GM19395 (cell line): ENCODE measurements around the gene LIMK2.

Experiments used
- ATAC-seq: cut with Tn5 transposase; IDR thresholded peaks from one replicate; pipeline ENCODE4 v1.9.1; 2021; ENCODE audit warnings: mild to moderate bottlenecking, moderate library complexity; ENCODE audit not compliant: unreplicated experiment

LIMK2 gene

DNA sequence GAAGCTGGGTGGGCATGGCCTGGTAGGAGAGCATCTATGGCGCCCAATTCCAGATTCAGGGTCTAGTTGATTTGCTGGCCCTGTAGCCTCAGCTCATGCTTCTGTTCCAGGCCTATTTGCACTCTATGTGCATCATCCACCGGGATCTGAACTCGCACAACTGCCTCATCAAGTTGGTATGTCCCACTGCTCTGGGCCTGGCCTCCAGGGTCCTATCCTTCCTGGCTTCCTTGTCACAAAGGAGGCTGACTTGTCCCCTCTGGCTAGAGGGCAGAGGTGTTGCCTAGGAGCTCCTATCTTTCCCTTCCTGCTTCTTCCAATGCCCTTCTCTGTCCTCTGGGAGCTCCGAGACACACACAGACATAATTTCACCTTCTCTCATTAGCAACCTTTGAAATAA, 58.9 kb downstream of the LIMK2 start:
- no peak for ATAC-seq

DNA sequence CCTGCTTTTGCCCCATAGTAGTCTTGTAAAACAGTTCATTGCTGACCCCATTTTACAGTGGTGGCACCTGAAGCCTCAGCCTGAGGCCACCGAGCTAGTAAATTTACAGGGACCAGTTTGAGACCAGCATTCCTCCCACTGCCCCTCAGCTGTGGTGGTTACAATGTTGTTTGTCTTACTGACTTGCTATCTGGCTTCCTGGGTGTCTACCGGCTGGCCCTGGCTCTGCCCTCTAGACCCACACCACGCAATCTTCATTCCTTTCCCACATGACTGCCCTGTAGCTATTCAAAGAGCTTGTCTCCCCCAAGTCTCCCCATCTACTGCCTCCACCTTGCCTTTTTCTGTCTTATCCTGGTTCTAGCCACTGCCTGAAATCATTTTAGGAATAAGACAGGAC, 59.4 kb downstream of the LIMK2 start:
- no peak for ATAC-seq

DNA sequence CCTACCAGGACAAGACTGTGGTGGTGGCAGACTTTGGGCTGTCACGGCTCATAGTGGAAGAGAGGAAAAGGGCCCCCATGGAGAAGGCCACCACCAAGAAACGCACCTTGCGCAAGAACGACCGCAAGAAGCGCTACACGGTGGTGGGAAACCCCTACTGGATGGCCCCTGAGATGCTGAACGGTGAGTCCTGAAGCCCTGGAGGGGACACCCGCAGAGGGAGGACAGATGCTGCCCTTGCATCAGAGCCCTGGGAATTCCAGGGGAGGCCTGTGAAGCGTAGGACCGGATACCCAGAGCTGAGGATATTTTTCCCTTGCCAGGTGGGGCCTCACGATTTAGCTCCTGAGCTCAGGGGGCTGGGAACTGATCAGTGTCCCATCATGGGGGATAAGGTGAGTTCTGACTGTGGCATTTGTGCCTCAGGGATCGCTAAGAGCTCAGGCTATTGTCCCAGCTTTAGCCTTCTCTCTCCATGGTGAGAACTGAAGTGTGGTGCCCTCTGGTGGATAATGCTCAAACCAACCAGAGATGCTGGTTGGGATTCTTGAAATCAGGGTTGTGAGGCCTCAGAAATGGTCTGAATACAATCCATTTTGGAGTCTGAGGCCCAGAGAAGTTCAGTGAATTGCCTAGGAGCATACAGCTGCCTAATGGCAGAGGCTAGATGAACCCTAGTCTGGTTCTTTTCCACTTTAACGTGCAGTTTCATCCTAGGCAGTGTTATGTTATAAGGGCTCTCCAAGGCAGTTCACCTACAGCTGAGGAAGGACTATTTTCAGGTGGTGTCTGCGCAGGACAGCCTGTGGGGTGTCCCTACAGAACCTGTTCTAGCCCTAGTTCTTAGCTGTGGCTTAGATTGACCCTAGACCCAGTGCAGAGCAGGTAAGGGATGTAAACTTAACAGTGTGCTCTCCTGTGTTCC, 60.7 kb downstream of the LIMK2 start:
- ATAC-seq = no peak

DNA sequence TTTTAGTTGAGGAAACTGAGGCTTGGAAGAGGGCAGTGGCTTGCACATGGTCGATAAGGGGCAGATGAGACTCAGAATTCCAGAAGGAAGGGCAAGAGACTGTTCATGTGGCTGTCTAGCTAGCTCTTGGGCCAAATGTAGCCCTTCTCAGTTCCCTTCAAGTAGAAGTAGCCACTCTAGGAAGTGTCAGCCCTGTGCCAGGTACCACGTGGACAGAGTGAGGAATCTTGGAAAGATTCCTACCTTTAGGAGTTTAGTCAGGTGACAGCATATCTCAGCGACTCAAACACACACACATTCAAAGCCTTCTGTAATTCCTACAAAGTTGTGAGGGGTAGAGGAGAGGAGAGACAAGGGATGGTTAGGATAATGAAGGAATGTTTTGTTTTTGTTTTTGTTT, 61.9 kb downstream of the LIMK2 start:
- no peak for ATAC-seq

DNA sequence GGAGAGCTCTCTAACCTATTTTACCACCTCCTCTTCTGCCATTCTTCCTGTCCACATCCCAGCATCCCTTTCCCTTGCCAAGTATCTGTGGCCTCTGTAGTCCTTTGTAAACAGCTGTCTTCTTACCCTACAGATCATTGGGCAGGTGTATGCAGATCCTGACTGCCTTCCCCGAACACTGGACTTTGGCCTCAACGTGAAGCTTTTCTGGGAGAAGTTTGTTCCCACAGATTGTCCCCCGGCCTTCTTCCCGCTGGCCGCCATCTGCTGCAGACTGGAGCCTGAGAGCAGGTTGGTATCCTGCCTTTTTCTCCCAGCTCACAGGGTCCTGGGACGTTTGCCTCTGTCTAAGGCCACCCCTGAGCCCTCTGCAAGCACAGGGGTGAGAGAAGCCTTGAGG, 62.9 kb downstream of the LIMK2 start:
- ATAC-seq = no peak

DNA sequence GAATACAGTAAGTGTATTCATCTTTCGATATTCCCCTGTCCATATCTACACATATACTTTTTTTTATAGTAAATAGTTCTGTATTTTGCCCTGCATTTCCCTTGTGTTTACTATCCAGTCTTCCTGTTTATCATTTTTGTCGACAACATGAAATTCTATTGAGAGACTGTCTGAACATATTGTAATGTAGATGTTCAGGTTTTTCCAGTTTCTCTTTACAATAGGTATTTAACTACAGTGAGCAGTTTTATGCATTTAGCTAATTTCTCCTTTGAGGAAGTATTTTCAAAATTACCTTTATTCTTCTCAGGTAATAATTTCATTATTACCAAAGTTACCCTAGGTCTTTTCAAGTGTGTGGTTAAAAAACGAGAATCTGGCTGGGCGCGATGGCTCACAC, 63.5 kb downstream of the LIMK2 start:
- ATAC-seq = no peak

DNA sequence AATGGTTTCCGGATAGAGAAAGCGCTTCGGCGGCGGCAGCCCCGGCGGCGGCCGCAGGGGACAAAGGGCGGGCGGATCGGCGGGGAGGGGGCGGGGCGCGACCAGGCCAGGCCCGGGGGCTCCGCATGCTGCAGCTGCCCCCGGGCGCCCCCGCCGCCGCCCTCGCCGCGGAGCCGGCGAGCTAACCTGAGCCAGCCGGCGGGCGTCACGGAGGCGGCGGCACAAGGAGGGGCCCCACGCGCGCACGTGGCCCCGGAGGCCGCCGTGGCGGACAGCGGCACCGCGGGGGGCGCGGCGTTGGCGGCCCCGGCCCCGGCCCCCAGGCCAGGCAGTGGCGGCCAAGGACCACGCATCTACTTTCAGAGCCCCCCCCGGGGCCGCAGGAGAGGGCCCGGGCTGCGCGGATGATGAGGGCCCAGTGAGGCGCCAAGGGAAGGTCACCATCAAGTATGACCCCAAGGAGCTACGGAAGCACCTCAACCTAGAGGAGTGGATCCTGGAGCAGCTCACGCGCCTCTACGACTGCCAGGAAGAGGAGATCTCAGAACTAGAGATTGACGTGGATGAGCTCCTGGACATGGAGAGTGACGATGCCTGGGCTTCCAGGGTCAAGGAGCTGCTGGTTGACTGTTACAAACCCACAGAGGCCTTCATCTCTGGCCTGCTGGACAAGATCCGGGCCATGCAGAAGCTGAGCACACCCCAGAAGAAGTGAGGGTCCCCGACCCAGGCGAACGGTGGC, 64.5 kb downstream of the LIMK2 start:
- no peak for ATAC-seq

DNA sequence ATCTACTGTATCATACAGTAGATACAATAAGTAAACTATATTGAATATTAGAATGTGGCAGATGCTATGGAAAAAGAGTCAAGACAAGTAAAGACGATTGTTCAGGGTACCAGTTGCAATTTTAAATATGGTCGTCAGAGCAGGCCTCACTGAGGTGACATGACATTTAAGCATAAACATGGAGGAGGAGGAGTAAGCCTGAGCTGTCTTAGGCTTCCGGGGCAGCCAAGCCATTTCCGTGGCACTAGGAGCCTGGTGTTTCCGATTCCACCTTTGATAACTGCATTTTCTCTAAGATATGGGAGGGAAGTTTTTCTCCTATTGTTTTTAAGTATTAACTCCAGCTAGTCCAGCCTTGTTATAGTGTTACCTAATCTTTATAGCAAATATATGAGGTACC, 65.6 kb downstream of the LIMK2 start:
- no peak for ATAC-seq

DNA sequence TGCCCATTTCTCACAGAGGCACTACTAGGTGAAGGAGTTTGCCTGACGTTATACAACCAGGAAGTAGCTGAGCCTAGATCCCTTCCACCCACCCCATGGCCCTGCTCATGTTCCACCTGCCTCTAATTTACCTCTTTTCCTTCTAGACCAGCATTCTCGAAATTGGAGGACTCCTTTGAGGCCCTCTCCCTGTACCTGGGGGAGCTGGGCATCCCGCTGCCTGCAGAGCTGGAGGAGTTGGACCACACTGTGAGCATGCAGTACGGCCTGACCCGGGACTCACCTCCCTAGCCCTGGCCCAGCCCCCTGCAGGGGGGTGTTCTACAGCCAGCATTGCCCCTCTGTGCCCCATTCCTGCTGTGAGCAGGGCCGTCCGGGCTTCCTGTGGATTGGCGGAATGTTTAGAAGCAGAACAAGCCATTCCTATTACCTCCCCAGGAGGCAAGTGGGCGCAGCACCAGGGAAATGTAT, 66.1 kb downstream of the LIMK2 start:
- no peak for ATAC-seq

DNA sequence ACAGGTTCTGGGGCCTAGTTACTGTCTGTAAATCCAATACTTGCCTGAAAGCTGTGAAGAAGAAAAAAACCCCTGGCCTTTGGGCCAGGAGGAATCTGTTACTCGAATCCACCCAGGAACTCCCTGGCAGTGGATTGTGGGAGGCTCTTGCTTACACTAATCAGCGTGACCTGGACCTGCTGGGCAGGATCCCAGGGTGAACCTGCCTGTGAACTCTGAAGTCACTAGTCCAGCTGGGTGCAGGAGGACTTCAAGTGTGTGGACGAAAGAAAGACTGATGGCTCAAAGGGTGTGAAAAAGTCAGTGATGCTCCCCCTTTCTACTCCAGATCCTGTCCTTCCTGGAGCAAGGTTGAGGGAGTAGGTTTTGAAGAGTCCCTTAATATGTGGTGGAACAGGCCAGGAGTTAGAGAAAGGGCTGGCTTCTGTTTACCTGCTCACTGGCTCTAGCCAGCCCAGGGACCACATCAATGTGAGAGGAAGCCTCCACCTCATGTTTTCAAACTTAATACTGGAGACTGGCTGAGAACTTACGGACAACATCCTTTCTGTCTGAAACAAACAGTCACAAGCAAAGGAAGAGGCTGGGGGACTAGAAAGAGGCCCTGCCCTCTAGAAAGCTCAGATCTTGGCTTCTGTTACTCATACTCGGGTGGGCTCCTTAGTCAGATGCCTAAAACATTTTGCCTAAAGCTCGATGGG, 66.7 kb downstream of the LIMK2 start:
- no peak for ATAC-seq

DNA sequence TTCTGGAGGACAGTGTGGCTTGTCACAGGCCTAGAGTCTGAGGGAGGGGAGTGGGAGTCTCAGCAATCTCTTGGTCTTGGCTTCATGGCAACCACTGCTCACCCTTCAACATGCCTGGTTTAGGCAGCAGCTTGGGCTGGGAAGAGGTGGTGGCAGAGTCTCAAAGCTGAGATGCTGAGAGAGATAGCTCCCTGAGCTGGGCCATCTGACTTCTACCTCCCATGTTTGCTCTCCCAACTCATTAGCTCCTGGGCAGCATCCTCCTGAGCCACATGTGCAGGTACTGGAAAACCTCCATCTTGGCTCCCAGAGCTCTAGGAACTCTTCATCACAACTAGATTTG, 67.2 kb downstream of the LIMK2 start:
- no peak for ATAC-seq

DNA sequence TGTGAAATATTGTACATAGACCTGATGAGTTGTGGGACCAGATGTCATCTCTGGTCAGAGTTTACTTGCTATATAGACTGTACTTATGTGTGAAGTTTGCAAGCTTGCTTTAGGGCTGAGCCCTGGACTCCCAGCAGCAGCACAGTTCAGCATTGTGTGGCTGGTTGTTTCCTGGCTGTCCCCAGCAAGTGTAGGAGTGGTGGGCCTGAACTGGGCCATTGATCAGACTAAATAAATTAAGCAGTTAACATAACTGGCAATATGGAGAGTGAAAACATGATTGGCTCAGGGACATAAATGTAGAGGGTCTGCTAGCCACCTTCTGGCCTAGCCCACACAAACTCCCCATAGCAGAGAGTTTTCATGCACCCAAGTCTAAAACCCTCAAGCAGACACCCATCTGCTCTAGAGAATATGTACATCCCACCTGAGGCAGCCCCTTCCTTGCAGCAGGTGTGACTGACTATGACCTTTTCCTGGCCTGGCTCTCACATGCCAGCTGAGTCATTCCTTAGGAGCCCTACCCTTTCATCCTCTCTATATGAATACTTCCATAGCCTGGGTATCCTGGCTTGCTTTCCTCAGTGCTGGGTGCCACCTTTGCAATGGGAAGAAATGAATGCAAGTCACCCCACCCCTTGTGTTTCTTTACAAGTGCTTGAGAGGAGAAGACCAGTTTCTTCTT, 67.9 kb downstream of the LIMK2 start:
- ATAC-seq = no peak

DNA sequence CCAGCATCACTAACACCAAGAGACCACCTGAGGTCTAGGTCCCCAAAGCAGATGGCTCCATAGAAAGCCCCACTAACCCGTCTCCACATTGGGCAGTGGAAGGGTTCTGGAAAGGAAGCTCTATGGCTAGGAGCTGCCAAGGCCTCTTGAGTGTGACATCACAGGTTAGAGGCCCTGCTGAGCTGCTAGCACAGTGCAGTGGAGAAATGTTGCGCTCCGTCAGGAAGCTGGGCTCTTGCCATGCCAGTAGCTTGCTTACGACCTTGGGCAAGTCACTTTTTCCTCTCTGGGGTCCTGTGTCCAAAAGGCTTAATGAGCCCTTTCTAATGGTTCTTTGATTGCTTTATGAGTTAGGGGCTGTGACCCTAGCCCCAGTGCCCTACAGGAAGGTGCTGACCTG, 69.6 kb downstream of the LIMK2 start:
- ATAC-seq = no peak

DNA sequence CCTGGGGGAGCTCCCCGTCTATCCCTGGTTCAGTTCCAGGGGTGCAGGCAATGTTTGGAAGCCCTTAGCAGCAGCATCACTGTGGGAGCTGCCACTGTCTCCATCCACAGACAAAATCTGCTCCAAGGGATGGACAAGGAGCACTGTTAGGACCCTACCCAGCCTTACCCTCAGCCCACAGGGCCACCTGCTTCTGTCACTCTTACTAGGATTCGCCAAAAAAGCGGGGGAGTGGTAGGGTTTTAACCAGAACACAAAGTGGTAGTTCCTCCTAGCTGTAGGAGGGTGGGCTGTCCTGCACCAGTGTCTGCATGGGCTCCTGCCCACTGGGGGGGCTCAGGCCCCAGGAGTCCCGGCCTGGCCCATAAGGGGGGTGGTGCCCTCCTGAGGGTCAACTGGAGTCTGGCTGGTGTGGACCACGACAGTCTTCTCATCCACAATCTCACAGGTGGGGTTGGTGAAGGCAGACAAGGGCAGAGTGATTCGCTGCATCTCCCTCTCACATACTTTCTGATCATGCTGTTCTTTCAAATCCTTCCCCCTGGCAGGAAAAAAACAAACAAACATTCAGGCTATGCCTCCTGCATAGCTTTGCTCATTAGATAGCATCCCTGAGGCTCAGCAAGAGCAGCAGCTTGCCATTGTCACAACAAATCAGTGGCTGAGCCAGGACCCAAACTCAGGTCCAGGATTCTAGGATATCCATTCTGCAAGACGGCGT, 70.8 kb downstream of the LIMK2 start:
- no peak for ATAC-seq

DNA sequence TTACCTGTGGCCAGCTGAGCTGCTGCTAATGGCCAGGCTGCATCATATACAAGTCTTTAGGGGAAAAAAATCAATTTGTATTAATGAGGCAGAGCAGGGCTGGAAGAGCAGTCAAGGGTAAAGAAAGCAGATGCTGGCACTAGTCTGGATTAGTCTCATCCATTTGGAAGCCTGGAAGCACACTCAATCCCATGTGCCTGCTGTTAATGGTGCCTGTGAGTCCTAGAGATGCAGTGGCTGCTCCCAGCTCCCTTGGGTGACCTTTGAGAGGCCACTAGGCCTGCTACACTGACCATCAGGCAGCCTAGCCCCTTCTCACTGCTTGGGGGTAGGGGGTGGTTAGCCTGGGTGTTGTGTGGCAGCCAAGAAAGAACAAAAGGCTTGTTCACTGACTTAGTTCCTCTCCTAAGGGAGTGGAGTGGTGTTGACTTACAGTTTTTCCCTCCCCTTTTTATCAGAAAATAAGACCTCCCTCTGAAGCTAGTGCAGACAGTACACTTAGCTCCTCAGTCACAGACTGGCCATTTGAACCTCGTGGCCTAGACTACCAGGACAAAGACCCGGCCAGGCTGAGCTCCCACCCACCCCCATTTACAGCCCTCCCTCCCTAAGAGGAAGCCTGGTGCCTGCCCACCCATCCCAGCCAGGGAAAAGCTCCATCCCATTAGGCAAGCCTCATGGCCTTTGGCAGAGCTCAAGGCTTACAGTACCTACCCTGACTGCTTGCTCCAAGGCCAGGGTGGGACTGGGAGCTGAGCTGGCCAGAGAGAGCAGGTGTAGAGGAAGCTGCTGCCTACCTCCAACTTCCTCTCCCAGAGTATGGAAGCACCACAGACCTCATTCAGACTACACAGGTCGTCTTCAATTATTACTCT, 72.4 kb downstream of the LIMK2 start:
- ATAC-seq = no peak

DNA sequence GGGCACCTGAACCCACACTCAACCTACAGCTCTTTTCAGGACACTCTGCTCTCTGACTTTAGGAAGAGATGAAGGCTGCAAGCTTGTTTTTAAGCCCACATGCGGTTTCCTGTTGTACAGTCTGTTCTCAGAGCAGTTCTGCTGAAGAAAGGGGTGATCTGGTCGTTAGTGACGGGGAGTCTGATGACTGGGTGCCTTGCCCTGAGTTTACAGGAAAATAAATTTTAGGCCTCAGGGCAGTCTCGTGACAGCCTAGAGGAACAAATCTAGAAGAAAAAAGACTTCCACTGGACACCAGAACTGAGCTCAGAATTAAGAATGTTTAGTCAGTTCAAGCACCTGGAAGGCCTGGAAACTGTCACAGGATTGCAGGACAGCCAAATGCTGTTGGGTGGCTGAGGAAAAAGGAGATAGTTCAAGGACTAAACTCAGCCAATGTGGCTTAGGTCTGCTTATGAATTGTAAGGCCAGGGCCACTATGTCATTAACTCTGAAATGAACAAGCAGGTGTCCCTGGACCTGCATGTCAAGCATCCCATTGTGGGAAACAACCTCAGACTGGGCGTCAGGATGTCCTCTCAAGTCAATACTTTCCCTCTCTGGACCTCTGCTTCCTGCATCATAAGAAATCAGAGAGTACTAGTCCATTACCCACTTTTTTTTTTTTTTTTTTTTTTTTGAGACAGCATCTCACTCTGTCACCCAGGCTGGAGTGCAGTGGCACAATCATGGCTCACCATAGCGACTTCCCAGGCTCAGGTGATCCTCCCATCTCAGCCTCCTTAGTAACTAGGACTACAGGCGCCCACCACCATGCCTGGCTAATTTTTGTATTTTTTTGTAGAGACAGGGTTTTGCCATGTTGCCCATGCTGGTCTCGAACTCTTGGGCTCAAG, 74.5 kb downstream of the LIMK2 start:
- ATAC-seq = no peak

DNA sequence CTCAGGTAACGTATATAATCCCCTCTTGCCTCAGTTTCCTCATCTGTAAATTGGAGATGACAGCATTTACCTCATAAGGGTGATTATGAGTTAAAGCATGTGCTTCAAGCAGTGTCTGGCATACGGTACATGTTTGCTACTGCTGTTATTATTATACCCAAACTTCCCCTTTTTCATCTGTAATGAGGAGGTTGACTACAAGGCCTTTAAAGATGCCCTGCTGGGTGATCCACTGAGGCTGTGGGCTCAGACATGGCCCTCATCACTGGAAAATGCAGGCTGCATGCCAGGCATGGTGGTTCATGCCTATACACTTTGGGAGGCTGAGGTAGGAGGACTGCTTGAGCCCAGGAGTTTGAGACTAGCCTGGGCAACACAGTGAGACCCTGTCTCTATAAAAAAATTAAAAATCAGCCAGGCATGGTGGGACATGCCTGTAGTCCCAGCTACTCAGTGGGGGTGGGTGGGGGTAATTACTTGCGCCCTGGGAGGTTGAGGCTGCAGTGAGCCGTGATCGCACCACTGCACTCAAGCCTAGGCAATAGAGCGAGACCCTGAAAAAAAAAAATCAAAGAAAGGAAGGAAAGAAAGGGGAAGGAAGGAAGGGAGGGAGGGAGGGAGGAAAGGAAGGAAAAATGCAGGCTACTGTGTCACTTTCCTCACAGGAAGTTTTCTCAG, 75.9 kb downstream of the LIMK2 start:
- no peak for ATAC-seq
